Measurements from ENCODE around the gene AMBN. TPM values are rescaled to one million over a fixed set of nuclear protein-coding genes. Genes with fewer than 3 reads are reported as not detected.

Gene AMBN
- polyA plus RNA-seq, 1 of the 3 experiments (the other 2 are of a cell fraction), result not detected

Other genes with a start within 250 kb of the AMBN start
- gene SMR3A, start 231.5 kb upstream of the AMBN start, polyA plus RNA-seq (2012; rRNA removed), result not detected in 2 replicates
- not detected in 2 replicates for gene SMR3B, start 209.1 kb upstream of the AMBN start, polyA plus RNA-seq (2012; rRNA removed)
- not detected in 2 replicates for gene OPRPN, start 194.3 kb upstream of the AMBN start, polyA plus RNA-seq (2012; rRNA removed)
- gene MUC7, start 120.1 kb upstream of the AMBN start, polyA plus RNA-seq (2012; rRNA removed), result not detected in 2 replicates
- not detected in 2 replicates for gene AMTN, start 73.7 kb upstream of the AMBN start, polyA plus RNA-seq (2012; rRNA removed)
- 0.11 and 0.20 TPM in 2 replicates for gene ENAM, start 36.5 kb downstream of the AMBN start, polyA plus RNA-seq (2012; rRNA removed)
- 1.0 and 1.1 TPM in 2 replicates for gene JCHAIN, start 74.3 kb downstream of the AMBN start, polyA plus RNA-seq (2012; rRNA removed)
- 36.9 and 39.0 TPM in 2 replicates for gene UTP3, start 96.3 kb downstream of the AMBN start, polyA plus RNA-seq (2012; rRNA removed)
- gene RUFY3, start 129.7 kb downstream of the AMBN start, polyA plus RNA-seq (2012; rRNA removed), result 22.8 and 30.7 TPM in 2 replicates
- gene GRSF1, start 247.6 kb downstream of the AMBN start, polyA plus RNA-seq (2012; rRNA removed), result 44.2 and 63.7 TPM in 2 replicates

Data from SK-N-SH (cell line).